GM13977 (cell line): Measurements from ENCODE around the gene ALG6.

Experiments
- DNase-seq: peaks from one replicate; pipeline ENCODE4 v3.0.0; 2012; ENCODE audit warnings: low spot score
- in situ Hi-C: fragments of 300-500 bp; cut with MboI; formaldehyde crosslinking; loops from one replicate; pipeline ENCODE4 v1.12.0; 2022; ENCODE audit warnings: low sequenced_read_pairs, low pct_unique_long_range_greater_than_20kb, mixed read lengths, inconsistent platforms; ENCODE audit not compliant: unreplicated experiment
- TF ChIP-seq, protein P1 (sequence below): IDR thresholded peaks from 2 replicates; pipeline ENCODE4 v1.5.1; 2012; ENCODE audit warnings: mild to moderate bottlenecking, control low read depth; ENCODE audit not compliant: insufficient read depth; ENCODE audit errors: extremely low read depth, missing control alignments

ALG6 gene

DNA sequence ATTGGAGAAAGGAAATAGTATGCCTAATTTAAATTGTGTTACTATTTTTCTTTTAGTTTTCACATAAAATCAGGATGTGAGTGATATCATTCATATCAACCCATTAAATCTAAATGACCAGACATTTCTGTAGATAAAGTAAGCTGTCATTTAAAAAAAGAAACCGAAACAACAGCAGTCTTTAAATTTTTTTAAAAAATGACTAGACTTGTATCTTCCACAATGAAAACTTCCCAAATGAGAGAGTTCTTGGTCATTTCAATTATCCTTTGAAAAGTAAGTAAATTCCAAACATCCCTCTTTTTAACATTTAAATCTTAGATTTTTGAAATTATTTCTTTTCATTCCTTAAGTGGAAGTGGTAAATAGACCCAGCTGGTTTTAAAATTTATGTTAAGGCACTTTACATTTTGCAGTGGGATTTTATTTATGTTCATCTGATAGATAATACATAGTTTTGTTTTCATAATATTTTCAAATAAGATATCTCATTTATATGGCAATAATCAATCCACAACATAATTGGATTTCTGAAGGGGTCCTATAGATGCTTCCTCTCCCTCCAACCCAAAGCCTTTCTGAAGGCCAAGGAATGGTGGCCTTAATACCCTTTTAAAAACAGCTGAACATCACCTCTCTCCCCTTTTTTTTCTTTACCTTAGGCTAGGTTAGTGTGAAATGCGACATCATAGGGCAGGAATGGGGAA, 42.0 kb upstream of the ALG6 start:
- in situ Hi-C loops = no loop called here
- no peak for DNase-seq
- TF ChIP-seq, protein P1, sequence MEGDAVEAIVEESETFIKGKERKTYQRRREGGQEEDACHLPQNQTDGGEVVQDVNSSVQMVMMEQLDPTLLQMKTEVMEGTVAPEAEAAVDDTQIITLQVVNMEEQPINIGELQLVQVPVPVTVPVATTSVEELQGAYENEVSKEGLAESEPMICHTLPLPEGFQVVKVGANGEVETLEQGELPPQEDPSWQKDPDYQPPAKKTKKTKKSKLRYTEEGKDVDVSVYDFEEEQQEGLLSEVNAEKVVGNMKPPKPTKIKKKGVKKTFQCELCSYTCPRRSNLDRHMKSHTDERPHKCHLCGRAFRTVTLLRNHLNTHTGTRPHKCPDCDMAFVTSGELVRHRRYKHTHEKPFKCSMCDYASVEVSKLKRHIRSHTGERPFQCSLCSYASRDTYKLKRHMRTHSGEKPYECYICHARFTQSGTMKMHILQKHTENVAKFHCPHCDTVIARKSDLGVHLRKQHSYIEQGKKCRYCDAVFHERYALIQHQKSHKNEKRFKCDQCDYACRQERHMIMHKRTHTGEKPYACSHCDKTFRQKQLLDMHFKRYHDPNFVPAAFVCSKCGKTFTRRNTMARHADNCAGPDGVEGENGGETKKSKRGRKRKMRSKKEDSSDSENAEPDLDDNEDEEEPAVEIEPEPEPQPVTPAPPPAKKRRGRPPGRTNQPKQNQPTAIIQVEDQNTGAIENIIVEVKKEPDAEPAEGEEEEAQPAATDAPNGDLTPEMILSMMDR = no peak

DNA sequence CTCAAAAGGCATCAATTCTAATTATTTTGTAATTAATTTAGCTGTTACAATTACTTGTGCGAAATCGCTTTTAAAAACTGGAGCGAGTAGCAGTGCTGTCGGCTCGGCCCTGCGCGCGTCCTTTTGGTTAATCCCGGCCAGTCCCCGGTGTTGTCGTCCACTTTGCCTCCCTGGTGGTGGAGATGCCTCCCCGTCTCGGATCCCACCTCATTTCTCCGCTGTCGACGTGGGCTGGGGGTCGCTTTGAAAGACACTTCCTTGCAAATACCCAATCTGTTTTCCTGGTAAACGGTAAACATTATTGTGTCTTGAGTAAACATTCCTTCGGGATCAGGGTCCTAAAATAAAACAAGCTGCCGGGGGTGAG, 41.3 kb upstream of the ALG6 start:
- peak; percentile 21 for DNase-seq
- in situ Hi-C loops = no loop called here
- TF ChIP-seq, protein P1 = no peak

DNA sequence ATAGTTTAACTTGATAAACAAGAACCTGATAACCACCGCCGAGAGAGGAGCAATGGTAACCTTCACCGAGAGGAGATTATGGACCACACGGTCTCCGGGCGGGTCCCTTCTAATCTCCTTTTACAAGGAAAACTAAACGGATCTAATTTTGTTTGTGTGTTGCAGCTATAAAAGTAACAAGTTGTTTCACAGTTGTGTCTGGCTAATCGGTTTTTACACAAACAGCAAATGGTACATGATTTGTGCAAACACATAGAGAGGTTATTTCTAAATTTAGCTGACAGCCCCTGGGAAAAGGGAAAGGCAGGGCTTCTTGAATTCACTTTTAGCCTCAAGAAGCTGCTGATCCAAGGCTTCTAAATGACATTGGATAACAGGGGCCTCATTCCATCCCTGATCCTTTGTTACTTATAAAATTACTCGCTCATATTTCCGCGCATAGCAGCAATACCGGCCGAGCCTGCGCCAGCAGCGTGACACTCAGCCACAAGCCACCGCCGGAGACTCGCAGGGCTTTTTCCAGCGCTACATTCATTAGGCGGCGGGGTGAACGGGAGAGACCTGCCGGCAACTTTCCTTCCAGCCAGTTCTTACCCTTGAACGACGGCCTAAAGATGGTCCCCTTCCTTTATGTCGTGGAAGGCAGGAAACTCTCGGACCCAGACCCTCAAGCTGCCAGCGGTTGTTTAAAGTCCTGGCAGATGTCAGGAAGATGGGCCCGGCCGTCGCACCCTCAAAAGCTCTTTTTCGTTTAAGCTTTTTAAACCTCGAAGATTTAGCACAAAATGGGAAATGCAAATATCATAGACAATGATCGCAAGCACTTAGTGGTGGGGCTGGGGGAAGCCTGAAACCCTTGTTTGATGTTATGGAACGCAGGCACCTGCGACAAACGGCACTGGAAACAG, 40.7 kb upstream of the ALG6 start:
- TF ChIP-seq, protein P1 = no peak
- peak; percentile 34 for DNase-seq
- in situ Hi-C loops = no loop called here

DNA sequence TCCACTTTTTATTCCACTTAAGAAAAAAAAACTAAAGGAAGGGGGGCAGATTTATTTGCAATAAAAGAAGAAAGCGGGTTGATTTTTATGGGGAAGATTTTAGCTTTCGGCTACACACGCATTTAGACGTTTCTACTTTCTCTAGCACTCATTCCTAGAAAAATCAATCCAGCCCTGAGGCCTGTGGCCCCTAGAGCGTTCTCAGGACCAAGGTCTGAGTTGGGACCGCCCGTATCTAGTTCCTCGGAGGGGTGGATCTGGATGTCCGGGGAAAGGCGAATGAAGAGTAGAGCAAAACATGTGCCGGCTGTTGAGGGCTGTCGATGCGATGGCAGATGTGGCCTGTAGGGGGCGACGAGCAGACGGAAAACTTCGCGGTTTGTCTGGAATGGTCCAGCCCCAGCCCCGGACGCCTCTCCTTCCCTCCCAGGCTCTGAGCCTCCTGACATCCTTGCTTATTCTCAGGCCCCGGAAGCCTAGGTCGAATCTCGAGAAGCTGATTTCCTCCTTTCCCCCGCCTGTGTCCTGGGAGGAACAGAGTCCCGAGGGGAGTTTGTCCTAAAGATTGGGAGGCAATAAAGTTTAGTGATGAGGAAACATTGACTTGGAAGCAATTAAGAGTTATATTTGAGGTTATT, 39.9 kb upstream of the ALG6 start:
- DNase-seq = peak; percentile 82
- TF ChIP-seq, protein P1 = peak; percentile 86
- in situ Hi-C loops = no loop called here

DNA sequence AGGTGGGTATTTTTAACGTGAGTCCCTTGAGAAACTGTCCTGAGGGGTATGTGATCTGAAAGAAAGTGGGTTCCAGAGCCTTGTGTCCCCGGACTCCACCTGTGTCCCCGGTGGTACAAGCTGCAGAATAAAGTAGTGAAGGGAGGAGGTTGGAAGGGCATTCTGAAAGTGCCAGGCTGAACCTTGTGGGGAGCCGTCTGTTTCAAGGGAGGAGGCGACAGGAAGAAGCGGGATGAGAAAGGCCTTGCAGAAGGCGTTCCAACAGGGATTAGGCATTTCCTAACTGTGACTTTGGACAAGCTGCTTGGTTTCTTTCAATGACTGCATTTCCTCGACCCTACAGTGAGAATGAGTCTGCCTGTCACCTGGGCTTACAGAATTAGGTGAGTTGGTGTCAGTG, 39.3 kb upstream of the ALG6 start:
- TF ChIP-seq, protein P1 = no peak
- no peak for DNase-seq
- in situ Hi-C loops = no loop called here

DNA sequence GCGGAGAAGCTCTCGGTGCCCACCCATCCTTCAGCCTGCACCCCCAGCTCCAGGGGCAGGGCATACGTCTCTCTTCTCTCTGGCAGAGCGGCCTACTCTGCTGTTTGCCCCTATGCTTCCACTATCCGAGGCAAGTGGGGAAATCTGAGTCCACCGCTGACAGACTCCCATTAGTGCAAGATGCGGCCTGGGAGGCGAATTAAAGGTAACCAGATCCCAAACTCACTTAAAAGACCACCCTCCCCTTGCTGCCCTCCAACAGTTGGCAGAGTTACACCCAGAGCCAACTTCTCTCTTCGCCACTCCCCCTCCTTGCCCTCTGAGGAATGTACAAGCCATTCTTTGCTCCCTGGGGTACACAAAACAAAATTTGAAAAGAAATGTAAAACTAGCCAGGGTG, 38.6 kb upstream of the ALG6 start:
- TF ChIP-seq, protein P1 = no peak
- in situ Hi-C loops = no loop called here

More for the DNA sequence above, 38.6 kb upstream of the ALG6 start:
- no peak for DNase-seq
